SJSA1 (cell line): ENCODE data around the gene FHIP1B. TPM values are rescaled to one million over a fixed set of nuclear protein-coding genes. Genes with fewer than 3 reads are reported as not detected.
A peak's percentile ranks its signal among the peaks of the same experiment; 100 is the strongest.
"Not testable (repeated sequence)": the region's sequence is repeated elsewhere in the genome, so short reads cannot be mapped to it uniquely, and the experiment has no call there.

Experiments
- DNase-seq, 2 experiments: peaks; one replicate each; pipeline ENCODE4 v3.0.0-alpha.2; 2015 to 2020; ENCODE audit warnings: low spot score in 2 of 2, low read depth in 1 of 2
- H3K27ac ChIP-seq: fragments of 250-450 bp; sonication (Bioruptor Pico); 2 replicates; pipeline ENCODE4 v1.5.1; 2020; ENCODE audit warnings: mild to moderate bottlenecking, moderate library complexity
- H3K27me3 ChIP-seq: fragments of 250-450 bp; sonication (Bioruptor Pico); replicated peaks from 2 replicates; pipeline ENCODE4 v1.5.1; 2020; ENCODE audit warnings: mild to moderate bottlenecking, moderate library complexity
- H3K36me3 ChIP-seq: fragments of 250-450 bp; sonication (Bioruptor Pico); 2 replicates; pipeline ENCODE4 v1.5.1; 2020; ENCODE audit warnings: mild to moderate bottlenecking
- H3K4me1 ChIP-seq: fragments of 250-450 bp; sonication (Bioruptor Pico); replicated peaks from 2 replicates; pipeline ENCODE4 v1.6.1; 2021; ENCODE audit warnings: mild to moderate bottlenecking
- H3K4me3 ChIP-seq: fragments of 250-450 bp; sonication (Bioruptor Pico); 2 replicates; pipeline ENCODE4 v1.5.1; 2020; ENCODE audit warnings: mild to moderate bottlenecking
- H3K9me3 ChIP-seq: fragments of 250-450 bp; sonication (Bioruptor Pico); replicated peaks from 2 replicates; pipeline ENCODE4 v1.5.1; 2020; ENCODE audit warnings: mild to moderate bottlenecking
- total RNA-seq: library from RNA; depleted of rRNA; stranded (reverse); fragments of >200 nt; shearing (Covaris generic); gene quantifications from 2 replicates; pipeline ENCODE4 v1.2.3, GENCODE V29; 2014

The FHIP1B gene
- total RNA-seq, 1 experiment from 2014 or later: 10.0 TPM

DNA sequence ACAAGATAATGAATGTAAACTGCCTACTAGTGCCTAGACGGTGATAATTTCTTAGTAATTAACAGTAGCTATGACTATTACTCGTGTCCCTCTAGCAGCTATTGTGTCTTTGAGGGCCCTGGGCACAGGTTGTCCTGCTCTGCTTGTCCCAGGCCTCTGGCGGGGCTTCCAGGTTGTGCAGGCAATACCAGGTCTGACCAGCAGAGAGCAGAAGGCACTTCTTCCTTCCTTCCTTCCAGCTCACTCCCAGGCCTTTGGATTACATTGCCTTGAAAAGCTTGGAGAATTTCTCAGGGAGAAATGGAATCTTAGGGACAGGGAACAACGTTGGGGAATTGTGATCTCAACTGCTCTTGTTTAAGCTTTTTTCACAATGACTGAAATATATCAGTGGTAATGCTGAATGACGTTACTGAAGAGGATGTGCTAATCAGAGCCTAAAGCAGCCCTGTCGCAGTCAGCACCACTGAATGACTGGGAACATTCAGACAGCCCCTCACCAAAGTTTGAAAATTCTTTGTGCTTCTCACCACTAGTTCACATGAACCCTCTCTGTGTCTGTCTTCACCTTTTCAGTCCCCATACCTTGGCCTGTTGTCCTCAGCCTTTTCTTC, 16.8 kb upstream of the FHIP1B start:
- no peaks in the 10 kb centered on the region for H3K9me3 ChIP-seq
- peaks cover 5% of the 10 kb centered on the region; the same call in 1 of the 2 replicates for H3K4me1 ChIP-seq
- H3K27ac ChIP-seq: no peak overlapping the region
- H3K36me3 ChIP-seq: no peaks in the 10 kb centered on the region
- no peak overlapping the region for H3K4me3 ChIP-seq
- DNase-seq: peak; percentile 40 to 51
- H3K27me3 ChIP-seq: no peaks in the 10 kb centered on the region

DNA sequence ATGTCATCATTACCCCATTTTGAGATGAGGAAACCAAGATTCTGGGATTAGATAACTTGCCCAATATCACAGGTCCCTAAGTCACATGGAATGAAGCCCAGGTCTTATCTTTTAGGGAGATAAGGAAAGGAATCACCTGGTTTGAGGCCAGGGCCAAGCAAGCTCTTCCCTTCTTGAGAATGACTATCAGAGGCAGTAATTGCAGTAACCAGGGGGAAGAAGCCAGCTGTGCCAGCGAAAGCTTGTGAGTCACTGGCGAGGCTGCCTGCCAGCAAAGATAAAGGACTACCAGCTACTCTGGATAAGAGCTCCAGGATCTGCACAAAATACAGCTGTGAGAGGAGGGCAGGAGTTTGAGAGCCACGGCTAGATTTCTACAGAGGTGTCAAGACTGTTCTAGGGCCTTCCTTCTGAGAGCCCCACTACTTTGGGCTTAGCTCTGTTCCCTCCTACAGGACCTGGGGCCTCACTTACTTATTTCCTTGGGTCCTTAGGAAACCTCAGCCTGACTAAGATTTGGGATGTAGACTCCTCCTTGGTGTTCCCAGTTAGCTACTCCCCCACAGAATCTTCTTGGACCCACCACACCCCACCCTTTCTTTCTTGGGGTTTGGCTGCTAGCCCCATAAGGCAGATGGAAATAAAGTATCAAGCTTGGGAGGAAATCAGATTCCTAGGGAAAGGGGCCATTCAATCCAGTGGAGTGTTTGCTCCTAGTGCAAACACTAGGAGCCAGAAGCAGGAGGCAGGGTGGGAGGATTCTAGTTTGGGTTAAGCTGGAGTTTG, 15.5 kb upstream of the FHIP1B start:
- DNase-seq: no peak
- no peaks in the 10 kb centered on the region for H3K9me3 ChIP-seq
- H3K36me3 ChIP-seq: no peaks in the 10 kb centered on the region
- no peaks in the 10 kb centered on the region for H3K27me3 ChIP-seq
- H3K27ac ChIP-seq: no peak overlapping the region
- no peak overlapping the region for H3K4me3 ChIP-seq
- H3K4me1 ChIP-seq: peaks cover 5% of the 10 kb centered on the region; the same call in 1 of the 2 replicates

DNA sequence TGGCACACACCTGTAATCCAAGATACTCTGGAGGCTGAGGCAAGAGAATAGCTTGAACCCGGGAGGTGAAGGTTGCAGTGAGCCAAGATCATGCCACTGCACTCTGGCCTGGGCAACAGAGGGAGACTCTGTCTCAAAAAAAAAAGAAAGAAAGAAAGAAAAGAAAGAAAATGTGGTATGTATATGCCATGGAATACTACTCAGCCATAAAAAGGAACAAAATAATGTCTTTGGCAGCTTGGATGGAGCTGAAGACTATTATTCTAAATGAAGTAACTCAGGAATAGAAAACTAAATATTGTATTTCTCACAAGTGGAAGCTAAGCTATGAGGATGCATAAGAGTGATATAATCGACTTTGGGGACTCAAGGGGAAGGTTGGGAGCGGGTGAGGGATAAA, 14.5 kb upstream of the FHIP1B start:
- H3K36me3 ChIP-seq, DNase-seq, H3K27ac ChIP-seq, H3K4me3 ChIP-seq, H3K4me1 ChIP-seq, H3K27me3 ChIP-seq, H3K9me3 ChIP-seq: not testable (repeated sequence)

DNA sequence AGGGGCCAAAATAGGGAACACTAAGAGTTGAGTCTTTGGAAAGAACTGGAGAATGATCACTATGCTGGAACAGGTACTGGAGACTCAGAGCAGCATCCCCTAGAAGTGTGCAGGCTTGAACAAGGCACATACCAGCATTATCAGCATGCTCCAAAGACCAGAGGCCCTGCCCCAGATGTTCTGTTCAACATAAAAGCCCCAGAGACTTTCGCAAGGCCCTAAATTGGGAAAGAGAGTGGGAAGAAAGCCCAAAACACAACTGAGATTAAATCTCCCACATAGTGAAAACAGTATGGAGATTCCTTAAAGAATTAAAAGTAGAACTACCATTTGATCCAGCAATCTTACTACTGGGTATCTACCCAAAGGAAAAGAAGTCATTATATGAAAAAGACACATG, 13.8 kb upstream of the FHIP1B start:
- DNase-seq: no peak
- no peak overlapping the region for H3K4me3 ChIP-seq
- H3K27me3 ChIP-seq: no peaks in the 10 kb centered on the region
- no peak overlapping the region for H3K27ac ChIP-seq
- no peaks in the 10 kb centered on the region for H3K9me3 ChIP-seq
- H3K36me3 ChIP-seq: no peaks in the 10 kb centered on the region
- peaks cover 5% of the 10 kb centered on the region; the same call in 1 of the 2 replicates for H3K4me1 ChIP-seq

DNA sequence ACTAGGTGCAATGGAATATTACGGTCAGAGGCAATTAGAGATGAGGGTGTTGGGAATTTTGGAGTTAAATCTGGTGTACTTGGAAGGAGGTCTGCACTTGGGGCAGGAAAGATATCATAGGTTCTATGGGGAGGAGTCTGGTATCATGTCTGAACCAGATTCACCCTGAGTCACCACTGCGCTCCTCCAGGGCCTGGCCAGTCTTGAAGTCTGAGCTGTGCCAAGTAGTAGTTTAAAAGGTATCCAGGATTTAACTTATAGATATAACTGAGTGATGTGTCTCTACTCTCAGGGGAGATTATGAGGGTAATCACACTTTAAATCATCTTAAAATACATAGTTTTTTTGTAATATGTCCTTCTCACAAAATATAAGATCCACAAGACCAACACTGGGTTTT, 11.1 kb upstream of the FHIP1B start:
- Histone ChIP-seq H3K4me1 (no peaks in the 10 kb centered on the region), H3K4me3 (no peak overlapping the region), H3K9me3 (no peaks in the 10 kb centered on the region), H3K27ac (no peak overlapping the region), H3K36me3 (no peaks in the 10 kb centered on the region), H3K27me3 (no peaks in the 10 kb centered on the region)
- no peak for DNase-seq

DNA sequence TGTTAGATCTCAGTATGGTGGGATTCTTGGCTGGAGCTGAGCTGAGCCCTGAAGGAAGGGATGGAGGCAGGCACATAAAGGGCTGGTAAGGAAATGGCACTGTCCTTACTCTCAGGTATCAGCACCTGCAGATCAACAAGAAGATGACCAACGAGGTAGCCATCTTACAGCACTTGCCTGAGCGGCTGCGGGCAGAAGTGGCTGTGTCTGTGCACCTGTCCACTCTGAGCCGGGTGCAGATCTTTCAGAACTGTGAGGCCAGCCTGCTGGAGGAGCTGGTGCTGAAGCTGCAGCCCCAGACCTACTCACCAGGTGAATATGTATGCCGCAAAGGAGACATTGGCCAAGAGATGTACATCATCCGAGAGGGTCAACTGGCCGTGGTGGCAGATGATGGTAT, 6.9 kb upstream of the FHIP1B start:
- no peaks in the 10 kb centered on the region for H3K36me3 ChIP-seq
- no peak overlapping the region for H3K4me3 ChIP-seq
- no peaks in the 10 kb centered on the region for H3K4me1 ChIP-seq
- DNase-seq: no peak
- no peaks in the 10 kb centered on the region for H3K9me3 ChIP-seq
- no peaks in the 10 kb centered on the region for H3K27me3 ChIP-seq
- no peak overlapping the region for H3K27ac ChIP-seq

DNA sequence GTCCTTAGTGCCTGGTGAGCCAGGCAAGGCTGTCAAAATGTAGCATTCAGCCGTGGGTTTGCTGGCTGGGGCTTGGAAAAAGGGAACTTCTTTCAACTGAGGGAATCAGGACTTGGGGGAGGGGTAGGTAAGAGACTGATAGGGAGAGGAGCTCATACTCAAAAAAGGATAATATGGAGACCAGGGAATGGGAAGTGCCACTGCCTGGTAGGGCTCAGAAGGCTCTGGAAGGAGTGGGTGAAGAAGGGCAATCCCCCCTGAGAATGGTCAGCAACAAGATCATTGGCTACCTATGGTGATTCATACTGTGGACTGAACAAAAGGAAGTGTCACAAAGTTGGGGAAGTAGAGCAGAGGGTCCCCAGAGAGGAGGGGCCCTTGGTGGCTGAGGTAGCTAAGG, 6.3 kb upstream of the FHIP1B start:
- Histone ChIP-seq H3K4me3 (no peak overlapping the region), H3K9me3 (no peaks in the 10 kb centered on the region), H3K4me1 (no peaks in the 10 kb centered on the region), H3K27ac (no peak overlapping the region), H3K36me3 (no peaks in the 10 kb centered on the region), H3K27me3 (no peaks in the 10 kb centered on the region)
- DNase-seq: no peak

DNA sequence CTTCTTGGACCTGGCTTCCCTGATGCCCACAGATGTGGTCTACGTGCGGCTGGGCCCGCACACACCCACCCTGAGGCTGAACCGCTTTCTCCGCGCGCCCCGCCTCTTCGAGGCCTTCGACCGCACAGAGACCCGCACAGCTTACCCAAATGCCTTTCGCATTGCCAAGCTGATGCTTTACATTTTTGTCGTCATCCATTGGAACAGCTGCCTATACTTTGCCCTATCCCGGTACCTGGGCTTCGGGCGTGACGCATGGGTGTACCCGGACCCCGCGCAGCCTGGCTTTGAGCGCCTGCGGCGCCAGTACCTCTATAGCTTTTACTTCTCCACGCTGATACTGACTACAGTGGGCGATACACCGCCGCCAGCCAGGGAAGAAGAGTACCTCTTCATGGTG, 5.7 kb upstream of the FHIP1B start:
- Histone ChIP-seq H3K4me1 (no peaks in the 10 kb centered on the region), H3K27ac (no peak overlapping the region)
- no peak for DNase-seq

DNA sequence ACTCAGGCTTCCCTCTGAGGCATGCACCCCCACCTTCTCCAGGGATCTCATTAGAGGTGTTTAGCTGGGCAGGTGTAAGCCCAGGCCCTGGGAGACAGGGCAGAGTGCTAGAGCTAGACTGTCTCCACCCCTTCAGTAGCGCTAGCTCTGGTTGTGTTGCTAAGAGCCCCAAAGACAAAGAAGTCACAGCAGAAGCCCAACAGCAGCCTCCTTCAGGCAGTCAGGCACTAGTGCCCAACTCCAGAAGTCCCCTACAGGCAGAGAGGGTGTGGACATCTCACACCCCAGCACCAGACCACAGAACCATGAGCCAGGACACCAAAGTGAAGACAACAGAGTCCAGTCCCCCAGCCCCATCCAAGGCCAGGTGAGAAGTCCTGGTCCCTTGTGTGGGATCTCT, 4.5 kb upstream of the FHIP1B start, which contains the start of gene CNGA4:
CNGA4 (plus strand) TSS at position 188 of the 400 bp plus-strand sequence; CDS start at position 306, 118 bp downstream.
- no peaks in the 10 kb centered on the region for H3K27me3 ChIP-seq
- H3K27ac ChIP-seq: no peak within 1 kb of the TSS
- no peak for DNase-seq
- H3K4me3 ChIP-seq: no peak within 1 kb of the TSS
- H3K9me3 ChIP-seq: no peaks in the 10 kb centered on the region
- no peaks in the 10 kb centered on the region for H3K36me3 ChIP-seq
- H3K4me1 ChIP-seq: no peaks in the 10 kb centered on the region

More for the DNA sequence above, 5.7 kb upstream of the FHIP1B start:
- no peaks in the 10 kb centered on the region for H3K27me3 ChIP-seq
- no peak overlapping the region for H3K4me3 ChIP-seq
- no peaks in the 10 kb centered on the region for H3K9me3 ChIP-seq
- H3K36me3 ChIP-seq: no peaks in the 10 kb centered on the region

DNA sequence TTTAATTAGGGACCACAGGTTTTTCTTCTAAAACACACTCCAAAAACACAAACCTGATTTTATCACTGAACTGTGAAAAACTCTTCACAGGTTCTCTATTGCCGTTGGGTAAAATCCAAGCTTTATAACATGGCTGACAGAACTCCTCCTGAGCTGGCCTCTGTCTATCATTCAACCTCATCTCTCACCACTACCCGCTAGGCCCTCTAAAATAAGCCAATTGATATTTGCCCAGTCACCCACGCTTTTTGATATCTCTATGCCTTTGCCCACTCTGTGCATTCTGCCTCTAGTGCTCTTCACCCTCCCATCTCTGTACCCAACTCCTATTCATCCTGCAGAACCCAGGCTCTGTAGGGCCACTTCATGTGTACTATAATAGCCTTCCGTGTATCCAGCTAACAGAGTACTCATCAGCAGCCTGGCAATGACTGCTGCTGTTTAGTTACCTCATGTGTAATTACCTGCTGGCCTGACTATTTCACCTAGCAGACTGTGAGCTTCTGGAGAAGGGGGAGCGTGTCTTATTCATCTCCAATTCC, 3.4 kb upstream of the FHIP1B start:
- H3K9me3 ChIP-seq: no peaks in the 10 kb centered on the region
- H3K4me3 ChIP-seq: no peak overlapping the region
- no peaks in the 10 kb centered on the region for H3K27me3 ChIP-seq
- DNase-seq: no peak
- no peaks in the 10 kb centered on the region for H3K4me1 ChIP-seq
- no peak overlapping the region for H3K27ac ChIP-seq
- no peaks in the 10 kb centered on the region for H3K36me3 ChIP-seq

DNA sequence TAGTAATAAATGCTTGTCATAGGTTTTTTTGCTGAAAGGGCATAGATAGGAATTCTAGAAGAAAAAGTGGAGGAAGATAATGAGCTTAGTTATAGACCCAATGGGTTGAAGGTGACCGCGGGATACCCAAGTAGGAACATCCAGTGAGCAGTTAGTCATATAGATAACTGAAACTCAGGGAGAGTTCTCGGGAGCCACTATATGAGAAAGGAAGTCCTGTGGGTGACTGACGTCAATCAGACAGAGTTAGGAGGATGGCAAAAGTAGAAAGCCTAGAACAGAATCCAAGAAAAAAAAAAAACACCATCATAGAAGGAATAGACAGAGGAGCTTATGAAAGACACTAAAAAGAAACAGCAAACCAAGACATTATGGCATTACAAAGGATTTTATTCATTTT, 2.8 kb upstream of the FHIP1B start:
- no peak overlapping the region for H3K27ac ChIP-seq
- no peak overlapping the region for H3K4me3 ChIP-seq
- DNase-seq: no peak
- H3K27me3 ChIP-seq: no peaks in the 10 kb centered on the region
- no peaks in the 10 kb centered on the region for H3K9me3 ChIP-seq
- no peaks in the 10 kb centered on the region for H3K36me3 ChIP-seq
- H3K4me1 ChIP-seq: no peaks in the 10 kb centered on the region

DNA sequence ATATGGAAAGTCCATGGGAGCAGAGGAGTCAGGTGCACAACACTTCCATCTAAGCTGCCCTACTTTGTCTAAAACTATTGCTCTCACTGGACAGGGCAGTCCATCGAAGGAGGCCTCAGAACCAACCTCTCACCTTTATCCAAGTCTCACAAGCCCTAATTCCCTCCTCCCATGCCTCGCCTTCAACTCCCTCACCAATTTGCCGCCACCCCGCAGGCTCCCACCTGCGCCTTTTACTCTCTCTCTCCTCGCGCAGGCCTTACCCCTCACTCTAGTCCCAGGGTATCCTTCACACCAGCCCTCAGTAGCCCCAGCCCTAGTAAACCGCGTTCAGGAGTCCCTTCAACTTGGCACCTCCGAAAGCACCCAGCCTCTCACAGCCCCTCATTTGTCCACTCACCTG, 451 bp downstream of the FHIP1B start:
- Histone ChIP-seq H3K4me3 (peak overlapping the region; percentile 54), H3K36me3 (no peaks in the 10 kb centered on the region), H3K4me1 (no peaks in the 10 kb centered on the region), H3K27ac (0 out of 2 replicates have a peak overlapping the region, but pooled peaks have one; percentile 16), H3K27me3 (no peaks in the 10 kb centered on the region), H3K9me3 (no peaks in the 10 kb centered on the region)
- DNase-seq: no peak

DNA sequence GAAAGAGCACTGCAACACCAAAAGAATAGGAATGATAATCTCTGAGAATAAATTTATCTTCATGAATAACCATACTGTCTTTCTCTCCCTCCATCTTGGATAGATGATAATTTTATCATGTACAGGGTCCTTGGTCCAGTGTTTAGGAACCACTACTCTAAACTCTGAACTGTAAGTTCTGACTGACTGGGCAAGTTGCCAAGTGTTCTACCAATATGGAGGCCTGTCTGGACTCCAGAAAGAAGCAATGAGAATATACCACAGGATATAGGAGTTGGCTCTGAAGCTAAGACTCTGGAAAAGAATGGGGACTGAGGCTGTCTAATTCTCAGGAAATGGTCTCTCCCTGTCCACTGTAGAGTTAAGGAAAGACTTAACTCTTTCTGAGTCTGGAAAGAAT, 1.5 kb downstream of the FHIP1B start:
- Histone ChIP-seq H3K4me3 (no peak overlapping the region), H3K27ac (no peak overlapping the region), H3K27me3 (no peaks in the 10 kb centered on the region), H3K36me3 (no peaks in the 10 kb centered on the region), H3K4me1 (no peaks in the 10 kb centered on the region), H3K9me3 (no peaks in the 10 kb centered on the region)
- DNase-seq: no peak

DNA sequence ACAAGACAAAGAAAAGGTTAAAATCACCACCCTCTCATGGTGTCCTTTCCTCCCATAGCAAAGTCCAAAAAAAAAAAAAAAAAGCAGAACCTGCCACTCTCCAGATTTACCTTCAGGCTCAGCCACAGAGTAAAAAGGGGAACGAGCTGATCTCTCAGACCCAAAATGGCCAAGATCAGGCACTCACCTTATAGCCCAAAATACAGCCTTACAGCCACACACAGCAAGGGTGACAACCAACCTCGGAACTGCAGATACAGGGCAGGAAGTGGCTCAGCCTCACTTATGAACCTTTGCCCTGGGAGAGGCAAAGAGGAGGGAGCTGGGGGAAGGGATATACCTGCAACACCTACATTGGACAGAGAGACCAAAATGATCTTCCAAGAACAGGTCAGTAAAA, 4.5 kb downstream of the FHIP1B start:
- no peaks in the 10 kb centered on the region for H3K9me3 ChIP-seq
- H3K36me3 ChIP-seq: no peaks in the 10 kb centered on the region
- H3K4me1 ChIP-seq: no peaks in the 10 kb centered on the region
- DNase-seq: no peak
- no peaks in the 10 kb centered on the region for H3K27me3 ChIP-seq
- no peak overlapping the region for H3K4me3 ChIP-seq
- H3K27ac ChIP-seq: no peak overlapping the region
